Stimulated activated CD8-positive, alpha-beta memory T cell treated with anti-CD3 and anti-CD28 coated beads, Interleukin-12 subunit alpha, Interleukin-12 subunit beta, amount 100 ng/mL, for 4 hours (primary cell): ENCODE results near the gene BATF3.

ENCODE experiments used
- DNase-seq: peaks from one replicate; pipeline ENCODE4 v3.0.0-alpha.2; 2020; ENCODE audit warnings: low read depth

BATF3 gene

GRCh38 chr1:212703991-212704564, 4.4 kb upstream of the BATF3 start:
- no peak for DNase-seq

GRCh38 chr1:212702672-212703071, 3.0 kb upstream of the BATF3 start:
- no peak for DNase-seq

- no peak for DNase-seq
Observed at GRCh38 chr1:212701910-212702309, 2.3 kb upstream of the BATF3 start.

GRCh38 chr1:212700892-212701819, 1.5 kb upstream of the BATF3 start:
- peak; percentile 19 for DNase-seq

- peak; percentile 78 for DNase-seq
Observed at GRCh38 chr1:212700223-212700891, 717 bp upstream of the BATF3 start.

GRCh38 chr1:212699104-212699624, 476 bp downstream of the BATF3 start:
- peak; percentile 38 for DNase-seq

GRCh38 chr1:212698467-212699103, 1.1 kb downstream of the BATF3 start:
- DNase-seq: no peak

GRCh38 chr1:212696721-212697331, 2.8 kb downstream of the BATF3 start:
- DNase-seq: no peak

- DNase-seq: no peak
Observed at GRCh38 chr1:212692774-212693644, 6.6 kb downstream of the BATF3 start.

- no peak for DNase-seq
Observed at GRCh38 chr1:212691561-212692071, 8.0 kb downstream of the BATF3 start.

GRCh38 chr1:212690816-212691403, 8.7 kb downstream of the BATF3 start:
- no peak for DNase-seq

GRCh38 chr1:212689758-212690529, 9.7 kb downstream of the BATF3 start:
- DNase-seq: no peak

- no peak for DNase-seq
Observed at GRCh38 chr1:212689196-212689725, 10.4 kb downstream of the BATF3 start.

GRCh38 chr1:212688341-212689047, 11.1 kb downstream of the BATF3 start:
- no peak for DNase-seq

- no peak for DNase-seq
Observed at GRCh38 chr1:212687811-212688210, 11.8 kb downstream of the BATF3 start.

GRCh38 chr1:212686591-212686990, 13.0 kb downstream of the BATF3 start:
- no peak for DNase-seq

- DNase-seq: no peak
Observed at GRCh38 chr1:212686069-212686468, 13.6 kb downstream of the BATF3 start.

GRCh38 chr1:212685429-212685828, 14.2 kb downstream of the BATF3 start:
- DNase-seq: no peak
